Activated CD8-positive, alpha-beta T cell treated with anti-CD3 and anti-CD28 coated beads, Interleukin-2, amount 10 ng/mL, durations not matched to agents 7 days and 5 days (primary cell): Measurements from ENCODE around the gene QRSL1. TPM values are rescaled to one million over a fixed set of nuclear protein-coding genes. Genes with fewer than 3 reads are reported as not detected.

Source experiments
- ATAC-seq: fragments of 150-1000 bp; cut with Tn5 transposase; one replicate; pipeline ENCODE4 v1.10.0; 2021; ENCODE audit warnings: moderate library complexity
- CTCF ChIA-PET: fragments of 350-600 bp; sonication (Branson Sonifier 250); formaldehyde crosslinking; loops from one replicate; lab custom pipeline; 2021; ENCODE audit warnings: antibody characterized with exemption; lab: Charles Lee
- POLR2A ChIA-PET: fragments of 350-600 bp; sonication (Branson Sonifier 250); formaldehyde crosslinking; loops from one replicate; lab custom pipeline; 2021; ENCODE audit warnings: antibody characterized with exemption; lab: Charles Lee
- DNase-seq: peaks from one replicate; pipeline ENCODE4 v3.0.0-alpha.2; 2020
- H3K27ac Mint-ChIP-seq: one replicate; pipeline ENCODE4 v1.8.0; 2021; ENCODE audit warnings: mild to moderate bottlenecking, mixed read lengths
- H3K27me3 Mint-ChIP-seq: one replicate; pipeline ENCODE4 v1.8.0; 2021; ENCODE audit warnings: low read depth, mixed read lengths
- H3K36me3 Mint-ChIP-seq: one replicate; pipeline ENCODE4 v1.8.0; 2021; ENCODE audit warnings: low read depth, mixed read lengths
- H3K4me1 Mint-ChIP-seq: one replicate; pipeline ENCODE4 v1.8.0; 2021; ENCODE audit warnings: low read depth, mixed read lengths
- H3K4me3 Mint-ChIP-seq: one replicate; pipeline ENCODE4 v1.8.0; 2021; ENCODE audit warnings: mild to moderate bottlenecking, mixed read lengths
- H3K9me3 Mint-ChIP-seq: one replicate; pipeline ENCODE4 v1.8.0; 2022; ENCODE audit warnings: mixed read lengths; ENCODE audit not compliant: insufficient read depth
- total RNA-seq, 2 experiments: library from RNA; stranded (reverse); gene quantifications; one replicate each; pipeline ENCODE4 v1.2.3, GENCODE V29; 2021

Gene QRSL1
- total RNA-seq, 2 experiments from 2014 or later = 12.3 to 14.2 TPM

GRCh38 chr6:106704327-106704726 lies 74.9 kb downstream of the QRSL1 start:
- ChIA-PET CTCF (interaction anchor here (1.0 kb wide), 1 partner anchor 276 kb away, joined by 3 read pairs; no protein-coding TSS in a partner anchor), POLR2A (no interaction called here)
- Mint-ChIP-seq H3K9me3 (no peaks in the 10 kb centered on the region), H3K4me3 (no peak overlapping the region), H3K27me3 (peaks cover 16% of the 10 kb centered on the region), H3K4me1 (no peaks in the 10 kb centered on the region), H3K36me3 (no peaks in the 10 kb centered on the region), H3K27ac (no peak overlapping the region)
- ATAC-seq = no peak
- DNase-seq = no peak

GRCh38 chr6:106705156-106705555 lies 75.8 kb downstream of the QRSL1 start:
- POLR2A ChIA-PET = no interaction called here
- CTCF ChIA-PET = no interaction called here
- H3K27me3 Mint-ChIP-seq = peaks cover 15% of the 10 kb centered on the region
- no peaks in the 10 kb centered on the region for H3K4me1 Mint-ChIP-seq
- no peak overlapping the region for H3K27ac Mint-ChIP-seq
- H3K36me3 Mint-ChIP-seq = no peaks in the 10 kb centered on the region
- ATAC-seq (no peak), DNase-seq (no peak)
- no peaks in the 10 kb centered on the region for H3K9me3 Mint-ChIP-seq
- no peak overlapping the region for H3K4me3 Mint-ChIP-seq

GRCh38 chr6:106710580-106710979 lies 81.2 kb downstream of the QRSL1 start:
- ChIA-PET POLR2A (no interaction called here), CTCF (no interaction called here)
- Mint-ChIP-seq H3K9me3 (no peaks in the 10 kb centered on the region), H3K27ac (no peak overlapping the region), H3K4me1 (no peaks in the 10 kb centered on the region), H3K27me3 (peaks cover 16% of the 10 kb centered on the region), H3K36me3 (no peaks in the 10 kb centered on the region), H3K4me3 (no peak overlapping the region)
- no peak for DNase-seq
- no peak for ATAC-seq

DNA sequence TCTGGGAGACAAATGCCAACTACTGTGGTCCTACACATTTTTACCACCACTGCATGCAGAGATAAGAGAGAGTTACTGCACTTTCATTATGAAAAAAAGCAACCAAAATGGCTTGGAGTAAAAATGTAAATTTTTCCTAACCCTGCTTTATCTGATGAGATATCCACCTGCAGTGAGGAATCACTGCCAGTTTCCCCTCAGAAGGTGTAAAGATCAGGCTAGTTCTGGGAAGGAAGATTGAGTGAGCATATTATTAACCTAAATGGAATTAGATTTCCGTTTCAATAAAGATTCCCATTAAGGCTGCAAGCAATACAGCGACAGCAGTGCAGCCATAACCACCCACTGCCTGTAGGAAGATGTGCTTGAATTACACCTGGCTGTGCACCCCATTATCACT lies 84.9 kb downstream of the QRSL1 start:
- POLR2A ChIA-PET = no interaction called here
- no peaks in the 10 kb centered on the region for H3K9me3 Mint-ChIP-seq
- H3K4me3 Mint-ChIP-seq = no peak overlapping the region

GRCh38 chr6:106715922-106716321 lies 86.5 kb downstream of the QRSL1 start:
- ChIA-PET CTCF (no interaction called here), POLR2A (no interaction called here)
- H3K27ac Mint-ChIP-seq = no peak overlapping the region
- peaks cover 11% of the 10 kb centered on the region for H3K27me3 Mint-ChIP-seq
- no peak overlapping the region for H3K4me3 Mint-ChIP-seq
- no peaks in the 10 kb centered on the region for H3K36me3 Mint-ChIP-seq
- DNase-seq (no peak), ATAC-seq (no peak)
- no peaks in the 10 kb centered on the region for H3K9me3 Mint-ChIP-seq
- H3K4me1 Mint-ChIP-seq = no peaks in the 10 kb centered on the region

More for the DNA sequence above, 84.9 kb downstream of the QRSL1 start:
- peaks cover 11% of the 10 kb centered on the region for H3K27me3 Mint-ChIP-seq
- H3K4me1 Mint-ChIP-seq = no peaks in the 10 kb centered on the region
- no peak overlapping the region for H3K27ac Mint-ChIP-seq
- CTCF ChIA-PET = no interaction called here
- DNase-seq = no peak
- no peaks in the 10 kb centered on the region for H3K36me3 Mint-ChIP-seq
- ATAC-seq = no peak

DNA sequence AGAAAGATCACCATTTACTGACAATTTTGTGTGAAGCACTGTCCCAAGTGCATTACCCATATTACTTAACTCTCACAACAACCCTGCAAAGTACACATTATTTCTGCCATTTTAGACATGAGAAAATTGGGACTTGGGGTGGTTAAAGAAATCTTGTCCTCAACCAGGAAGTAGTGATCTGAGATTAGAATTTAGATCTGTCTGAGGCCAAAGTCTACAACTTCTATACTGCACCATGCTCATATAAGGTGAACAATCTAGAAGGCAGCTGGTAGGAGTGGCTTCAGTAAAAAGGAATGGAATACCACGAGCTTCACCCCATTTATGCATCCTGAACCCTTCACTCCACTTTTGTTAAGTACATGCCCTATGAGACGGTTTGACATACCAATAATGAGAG lies 87.6 kb downstream of the QRSL1 start:
- no peak overlapping the region for H3K27ac Mint-ChIP-seq
- peaks cover 9% of the 10 kb centered on the region for H3K27me3 Mint-ChIP-seq
- no peaks in the 10 kb centered on the region for H3K9me3 Mint-ChIP-seq
- no peaks in the 10 kb centered on the region for H3K36me3 Mint-ChIP-seq
- DNase-seq (no peak), ATAC-seq (no peak)
- POLR2A ChIA-PET = no interaction called here
- H3K4me3 Mint-ChIP-seq = no peak overlapping the region
- H3K4me1 Mint-ChIP-seq = no peaks in the 10 kb centered on the region
- CTCF ChIA-PET = no interaction called here

Other genes with a start within 250 kb of the QRSL1 start
- 1 to 10 TPM; 7.4 to 8.7 TPM for gene RTN4IP1, start 80 bp upstream of the QRSL1 start, total RNA-seq